ACC112 (cell line): ENCODE measurements around the gene CNNM4.

Experiments used
- H2AFZ ChIP-seq: fragments of 200-600 bp; sonication (generic); one replicate; pipeline ENCODE4 v1.6.0; 2017; ENCODE audit warnings: antibody characterized with exemption, low read length; ENCODE audit not compliant: unreplicated experiment
- H3K27ac ChIP-seq: fragments of 200-600 bp; sonication (generic); 2 replicates; pipeline ENCODE4 v1.5.1; 2014; ENCODE audit warnings: low read depth, mild to moderate bottlenecking, antibody characterized with exemption, low read length, moderate library complexity
- H3K27me3 ChIP-seq: fragments of 200-600 bp; sonication (generic); 2 replicates; pipeline ENCODE4 v1.6.1; 2014; ENCODE audit warnings: mild to moderate bottlenecking, antibody characterized with exemption, low read length, moderate library complexity, mixed read lengths; ENCODE audit not compliant: insufficient read depth
- H3K36me3 ChIP-seq: fragments of 200-600 bp; sonication (generic); 2 replicates; pipeline ENCODE4 v1.6.1; 2016; ENCODE audit warnings: mild to moderate bottlenecking, antibody characterized with exemption, low read length, moderate library complexity, mixed read lengths; ENCODE audit not compliant: insufficient read depth
- H3K4me1 ChIP-seq: fragments of 200-600 bp; sonication (generic); one replicate; pipeline ENCODE4 v1.6.1; 2016; ENCODE audit warnings: low read length, mixed read lengths; ENCODE audit not compliant: insufficient read depth, unreplicated experiment, control insufficient read depth
- H3K4me3 ChIP-seq: fragments of 200-600 bp; sonication (generic); 2 replicates; pipeline ENCODE4 v1.5.1; 2014; ENCODE audit warnings: mild to moderate bottlenecking, low read depth, low read length
- H3K79me2 ChIP-seq: fragments of 200-600 bp; sonication (generic); one replicate; pipeline ENCODE4 v1.6.0; 2016; ENCODE audit warnings: low read length; ENCODE audit not compliant: control insufficient read depth, unreplicated experiment, insufficient read depth

Gene CNNM4

DNA sequence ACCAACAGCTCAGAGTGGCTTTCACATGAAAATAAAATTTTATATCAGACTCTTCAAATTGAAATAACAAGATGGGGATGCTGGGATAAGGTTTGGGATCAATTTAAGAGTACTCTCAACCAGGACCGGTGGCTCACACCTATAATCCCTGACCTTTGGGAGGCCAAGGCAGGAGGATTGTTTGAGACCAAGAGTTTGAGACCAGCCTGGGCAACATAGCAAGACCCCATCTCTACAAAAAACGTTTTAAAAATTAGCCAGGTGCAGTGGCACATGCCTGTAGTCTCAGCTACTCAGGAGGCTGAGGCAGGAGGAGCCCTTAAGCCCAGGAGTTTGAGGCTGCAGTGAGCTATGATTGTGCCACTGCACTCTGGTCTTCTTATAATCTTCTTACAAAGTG, 23.5 kb upstream of the CNNM4 start:
- Histone ChIP-seq H2AFZ (no peak overlapping the region), H3K79me2 (peaks cover 29% of the 10 kb centered on the region), H3K4me3 (no peak overlapping the region), H3K27ac (no peak overlapping the region), H3K4me1 (peaks cover 10% of the 10 kb centered on the region), H3K36me3 (peaks cover 10% of the 10 kb centered on the region), H3K27me3 (no peaks in the 10 kb centered on the region)

DNA sequence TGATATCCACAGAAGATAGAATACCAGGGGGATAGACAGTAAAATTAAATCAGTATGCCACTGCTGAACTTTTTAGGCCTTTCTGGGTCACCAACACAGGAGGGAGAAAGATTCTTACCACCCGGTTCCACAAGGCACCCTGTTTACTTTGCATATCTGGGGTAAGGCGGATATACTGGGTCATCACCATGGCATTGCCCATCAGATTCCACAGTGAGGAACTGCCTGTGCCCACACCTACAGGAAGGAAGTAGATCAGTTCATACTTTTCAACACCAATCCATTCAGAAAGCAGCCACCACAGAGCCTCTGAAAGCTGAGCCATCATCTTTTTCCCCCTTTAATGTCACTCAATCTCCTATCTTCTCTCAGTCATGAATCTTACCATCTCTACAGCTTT, 22.9 kb upstream of the CNNM4 start:
- Histone ChIP-seq H3K4me3 (no peak overlapping the region; the same call in 1 of the 2 replicates), H3K4me1 (peaks cover 10% of the 10 kb centered on the region), H2AFZ (no peak overlapping the region), H3K79me2 (peaks cover 29% of the 10 kb centered on the region), H3K27ac (no peak overlapping the region), H3K36me3 (peaks cover 10% of the 10 kb centered on the region), H3K27me3 (no peaks in the 10 kb centered on the region)

DNA sequence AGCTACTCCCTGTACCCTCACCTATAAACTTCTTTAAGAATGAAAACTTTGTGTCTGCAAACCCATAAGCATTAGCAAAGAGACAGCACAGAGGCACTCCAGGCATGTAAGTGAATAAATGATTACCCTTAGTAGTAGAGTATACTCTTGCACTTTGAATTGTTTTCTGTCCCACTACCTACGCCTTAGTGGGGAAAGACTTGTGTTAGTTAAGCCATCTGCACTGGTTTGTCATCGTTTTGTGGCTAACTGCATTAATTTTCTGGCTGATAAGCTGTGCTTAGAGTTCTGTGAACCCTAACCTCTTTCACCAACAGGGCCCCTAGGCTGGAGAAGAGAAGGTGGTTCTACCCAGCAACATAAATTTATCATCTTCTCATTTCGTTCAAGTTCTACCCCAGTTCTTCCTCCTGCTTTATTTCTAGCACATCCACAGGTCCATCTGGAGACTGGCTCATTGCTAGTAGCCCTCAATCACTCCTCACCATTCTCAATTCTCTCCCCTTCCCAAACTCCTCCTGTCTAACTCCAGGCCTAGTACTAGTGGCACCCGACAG, 21.5 kb upstream of the CNNM4 start:
- no peak overlapping the region for H3K27ac ChIP-seq
- H3K27me3 ChIP-seq: no peaks in the 10 kb centered on the region
- H3K4me3 ChIP-seq: peak overlapping the region; percentile 98
- H2AFZ ChIP-seq: peak overlapping the region; percentile 92
- H3K79me2 ChIP-seq: peaks cover 29% of the 10 kb centered on the region
- peaks cover 10% of the 10 kb centered on the region for H3K4me1 ChIP-seq
- no peaks in the 10 kb centered on the region; the same call in 1 of the 2 replicates for H3K36me3 ChIP-seq

DNA sequence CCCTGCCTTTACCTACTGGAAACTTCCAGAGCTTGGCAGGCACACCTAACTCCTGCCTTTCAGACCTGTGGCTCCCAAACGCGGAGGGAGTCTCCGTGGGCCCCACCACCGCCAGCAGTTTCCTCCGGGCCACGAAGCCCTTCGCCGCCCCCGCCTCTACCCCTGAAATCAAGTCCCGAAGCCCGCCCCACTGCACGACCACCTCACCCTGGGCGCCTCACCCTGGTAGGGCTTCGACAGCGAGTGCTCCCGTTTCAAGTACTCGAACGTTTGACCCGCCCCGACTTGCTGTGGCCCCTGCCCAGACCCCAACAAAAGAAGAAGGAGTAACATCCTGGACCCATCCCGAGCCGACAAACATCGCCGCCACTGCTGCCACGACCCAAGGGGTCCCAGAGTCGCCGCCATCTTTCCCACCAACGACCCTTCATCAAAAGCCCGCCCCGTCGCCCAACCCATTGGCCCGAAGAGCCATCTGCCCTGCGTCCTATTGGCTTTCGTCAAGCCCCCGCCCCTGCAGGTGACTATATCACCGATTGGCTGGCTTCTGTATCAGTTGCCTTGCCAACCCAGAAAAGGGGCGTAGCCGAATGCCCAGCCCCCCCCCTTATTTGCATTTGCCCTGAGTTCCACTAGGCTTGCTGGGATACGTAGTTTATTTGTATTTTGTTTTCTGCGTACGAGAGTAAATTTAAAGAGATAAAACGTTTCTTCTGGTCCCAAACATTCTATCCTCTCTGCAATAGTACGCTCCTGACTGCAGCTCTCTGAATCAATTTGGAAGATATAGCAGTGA, 20.9 kb upstream of the CNNM4 start, which contains the start of gene LMAN2L:
Gene LMAN2L, minus strand, starts transcription at position 432 of the 796 bp plus-strand sequence. Its CDS starts 24 bp downstream, at position 408.
- H3K4me3 ChIP-seq: peak within 1 kb of the TSS; percentile 98
- peak within 1 kb of the TSS; percentile 12; the same call in 1 of the 2 replicates for H3K27ac ChIP-seq
- no peaks in the 10 kb centered on the region for H3K27me3 ChIP-seq
- H3K79me2 ChIP-seq: peaks cover 29% of the 10 kb centered on the region
- H3K36me3 ChIP-seq: no peaks in the 10 kb centered on the region; the same call in 1 of the 2 replicates
- H3K4me1 ChIP-seq: peaks cover 10% of the 10 kb centered on the region
- peak within 1 kb of the TSS; percentile 94 for H2AFZ ChIP-seq

DNA sequence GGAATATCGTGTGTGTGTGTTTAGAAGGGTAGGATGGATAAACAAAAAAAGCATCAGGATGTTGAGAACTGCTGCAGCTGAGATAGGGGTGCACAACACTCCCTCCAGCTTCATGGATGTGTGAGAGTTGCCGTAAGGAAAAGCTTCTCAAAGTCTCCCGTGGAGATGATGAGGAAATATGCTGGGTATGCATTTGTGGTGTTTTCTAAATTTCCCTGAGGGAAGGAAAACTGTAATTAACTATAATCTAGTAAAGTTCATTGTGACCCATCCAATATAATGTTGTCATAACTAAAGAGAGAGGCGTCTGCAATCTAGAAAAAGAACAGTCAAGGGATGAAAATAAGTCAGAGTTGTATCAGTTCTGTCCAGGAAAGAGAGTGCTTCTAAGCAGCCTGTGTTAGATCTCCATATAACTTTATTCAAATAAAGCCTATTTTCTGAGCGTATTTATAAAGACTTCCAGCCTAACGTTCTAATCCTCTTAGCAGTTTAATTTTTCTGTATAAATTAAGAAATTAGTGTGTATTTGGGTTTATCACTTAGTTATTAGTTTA, 13.6 kb upstream of the CNNM4 start:
- Histone ChIP-seq H3K79me2 (no peaks in the 10 kb centered on the region), H3K27ac (no peak overlapping the region), H3K36me3 (no peaks in the 10 kb centered on the region), H3K4me1 (peaks cover 4% of the 10 kb centered on the region), H3K4me3 (no peak overlapping the region), H2AFZ (no peak overlapping the region), H3K27me3 (no peaks in the 10 kb centered on the region)

DNA sequence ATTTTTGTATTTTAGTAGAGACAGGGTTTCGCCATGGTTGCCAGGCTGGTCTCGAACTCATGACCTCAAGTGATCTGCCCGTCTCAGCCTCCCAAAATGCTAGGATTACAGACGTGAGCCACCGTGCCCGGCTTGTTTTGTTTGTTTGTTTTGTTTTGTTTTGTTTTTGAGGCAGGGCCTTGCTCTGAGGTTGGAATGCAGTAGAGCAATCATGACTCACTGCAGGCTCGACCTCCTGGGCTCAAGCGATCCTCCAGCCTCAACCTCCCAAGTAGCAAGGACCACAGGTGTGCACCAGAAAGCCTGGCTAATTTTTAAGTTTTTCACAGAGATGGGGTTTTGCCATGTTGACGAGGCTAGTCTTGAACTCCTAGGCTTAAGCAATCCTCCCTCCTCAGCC, 8.9 kb upstream of the CNNM4 start:
- Histone ChIP-seq H3K36me3 (no peaks in the 10 kb centered on the region), H2AFZ (no peak overlapping the region), H3K27me3 (no peaks in the 10 kb centered on the region), H3K4me3 (no peak overlapping the region), H3K27ac (no peak overlapping the region), H3K79me2 (no peaks in the 10 kb centered on the region), H3K4me1 (peaks cover 4% of the 10 kb centered on the region)

DNA sequence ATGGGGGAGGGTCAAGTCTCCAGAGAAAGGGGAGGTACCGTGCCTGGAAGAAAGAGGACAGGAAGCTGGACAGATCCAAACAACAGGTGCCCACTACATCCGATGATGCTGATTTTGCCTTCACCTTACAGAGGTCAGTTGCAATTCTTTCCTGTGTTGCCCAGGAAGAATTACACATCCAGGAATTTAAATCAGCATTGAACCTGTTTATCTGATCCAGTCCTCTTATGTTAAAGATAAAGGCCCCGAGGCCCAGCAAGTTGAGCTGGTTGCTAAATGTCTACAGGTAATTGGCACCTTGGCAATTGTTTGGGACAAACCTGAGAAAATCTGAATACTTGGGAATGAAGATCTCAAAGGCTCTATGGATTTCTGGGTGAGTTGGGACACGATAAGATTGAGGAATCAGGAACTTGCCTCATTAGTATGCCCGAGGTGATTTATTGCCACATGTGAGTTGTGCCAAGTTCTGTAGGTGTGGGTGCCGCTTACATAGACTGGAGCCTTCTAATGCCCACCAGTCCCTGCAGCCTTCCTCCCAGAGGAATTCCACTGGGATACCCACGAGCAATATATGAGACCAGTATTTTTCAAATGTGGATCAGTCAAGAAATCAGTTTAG, 6.9 kb upstream of the CNNM4 start:
- Histone ChIP-seq H3K4me3 (no peak overlapping the region), H3K4me1 (no peaks in the 10 kb centered on the region), H3K27ac (no peak overlapping the region), H2AFZ (no peak overlapping the region), H3K79me2 (no peaks in the 10 kb centered on the region), H3K27me3 (no peaks in the 10 kb centered on the region), H3K36me3 (no peaks in the 10 kb centered on the region)

DNA sequence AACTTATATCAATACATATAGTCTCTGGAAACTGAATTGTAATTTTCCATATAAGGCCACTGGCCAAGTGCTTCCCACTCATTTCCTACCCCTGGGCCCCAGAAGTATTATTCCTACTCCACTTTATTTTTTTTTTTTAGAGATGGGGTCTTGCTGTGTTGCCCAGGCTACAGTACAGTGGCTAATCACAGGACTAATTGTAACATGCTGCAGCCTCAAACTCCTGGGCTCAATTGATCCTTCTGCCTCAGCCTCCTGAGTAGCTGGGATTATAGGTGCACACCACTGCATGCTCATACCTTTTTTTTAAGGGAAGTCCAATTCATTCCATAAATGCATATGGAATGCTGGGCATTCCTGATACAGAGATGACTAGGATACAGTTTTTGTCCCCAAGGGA, 6.4 kb upstream of the CNNM4 start:
- Histone ChIP-seq H3K27me3 (no peaks in the 10 kb centered on the region), H3K27ac (no peak overlapping the region), H3K79me2 (no peaks in the 10 kb centered on the region), H3K4me1 (no peaks in the 10 kb centered on the region), H3K36me3 (no peaks in the 10 kb centered on the region), H3K4me3 (no peak overlapping the region), H2AFZ (no peak overlapping the region)

DNA sequence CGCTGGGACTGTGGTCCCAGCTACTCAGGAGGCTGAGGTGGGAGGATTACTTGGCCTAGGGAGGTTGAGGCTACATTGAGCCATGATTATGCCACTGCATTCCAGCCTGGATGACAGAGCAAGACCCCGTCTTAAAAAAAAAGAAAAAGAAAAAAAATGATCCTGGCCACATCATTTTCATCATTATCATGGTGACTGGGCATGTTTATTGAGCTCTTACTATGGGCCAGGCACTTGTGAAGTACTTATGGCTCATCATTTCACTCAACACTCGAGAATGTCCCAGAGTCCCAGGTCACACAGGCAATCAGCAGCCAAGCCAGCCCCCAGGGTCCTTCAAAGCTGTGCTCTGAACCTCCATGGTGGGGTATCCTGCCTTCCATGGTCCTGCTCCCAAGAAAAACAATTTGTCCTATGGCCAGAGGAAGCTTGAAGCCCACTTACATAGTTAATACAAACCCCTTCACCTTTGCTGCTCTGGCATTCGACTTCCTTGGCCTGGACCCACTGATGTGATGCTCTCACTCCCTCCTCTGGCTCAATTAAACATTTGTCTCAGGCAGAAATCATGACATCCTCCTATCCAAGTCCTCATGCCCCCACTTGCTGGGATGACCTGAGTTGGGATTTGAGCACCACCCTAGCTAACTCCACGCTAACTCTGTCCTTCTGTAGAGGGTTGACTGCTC, 3.8 kb upstream of the CNNM4 start:
- H3K27ac ChIP-seq: no peak overlapping the region
- H3K27me3 ChIP-seq: no peaks in the 10 kb centered on the region
- H3K4me1 ChIP-seq: peaks cover 15% of the 10 kb centered on the region
- no peaks in the 10 kb centered on the region for H3K36me3 ChIP-seq
- no peak overlapping the region for H2AFZ ChIP-seq
- H3K4me3 ChIP-seq: no peak overlapping the region
- H3K79me2 ChIP-seq: peaks cover 2% of the 10 kb centered on the region

DNA sequence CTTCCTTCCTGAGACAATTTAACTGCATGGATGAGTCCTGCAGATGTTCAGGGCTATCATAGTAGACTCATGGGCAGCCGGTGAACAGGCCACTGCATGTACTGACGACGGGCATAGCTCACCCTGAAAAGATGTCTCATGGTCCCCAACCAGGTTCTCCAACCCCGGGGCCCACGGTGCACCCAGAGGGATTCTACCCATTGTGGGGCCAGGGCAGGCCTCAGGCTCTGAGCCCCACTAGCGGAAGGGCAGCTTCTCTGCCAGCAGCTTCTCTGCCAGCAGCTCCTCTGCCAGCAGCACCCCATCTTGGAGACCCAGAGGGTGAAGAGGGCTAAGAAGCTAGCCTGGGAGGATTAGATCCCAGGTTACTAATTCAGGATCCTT, 3.2 kb upstream of the CNNM4 start:
- Histone ChIP-seq H3K4me1 (peaks cover 20% of the 10 kb centered on the region), H3K79me2 (peaks cover 2% of the 10 kb centered on the region), H3K27me3 (no peaks in the 10 kb centered on the region), H3K4me3 (no peak overlapping the region), H3K27ac (no peak overlapping the region), H2AFZ (no peak overlapping the region), H3K36me3 (no peaks in the 10 kb centered on the region)
